ENCODE data around the gene HLA-DQA1.
"Not testable (repeated sequence)": the region's sequence is repeated elsewhere in the genome, so short reads cannot be mapped to it uniquely, and the experiment has no call there.

The HLA-DQA1 gene

DNA sequence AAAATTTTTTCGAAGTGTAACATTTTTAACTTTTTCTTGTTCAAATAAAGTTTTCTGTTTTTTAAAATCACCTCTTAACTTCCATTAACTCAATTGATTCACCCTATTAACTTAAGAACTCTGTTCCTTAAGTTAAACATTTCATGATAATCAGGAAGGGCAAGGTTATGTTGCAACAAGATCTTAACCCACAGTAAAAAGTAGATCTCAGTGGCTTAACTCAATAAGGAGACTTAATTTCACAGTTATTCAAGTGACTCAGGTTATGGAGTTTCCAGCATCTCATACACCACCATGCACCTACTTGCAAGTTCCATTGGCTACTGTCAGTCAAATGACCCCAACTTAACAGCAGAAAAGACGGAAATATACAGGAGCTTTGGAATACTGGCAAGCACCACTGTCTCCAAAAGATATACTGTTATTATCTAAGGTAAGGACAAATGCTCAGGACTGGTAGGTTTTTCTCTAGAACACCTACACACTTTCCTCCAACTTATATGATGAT lies 18.1 kb downstream of the HLA-DQA1 start:
- CTCF ChIA-PET = no interaction called here
- POLR2A ChIA-PET = no interaction called here
- DNase-seq (ENCODE audit: extremely low spot score) = no peak
- TF ChIP-seq SUZ12 (IDR thresholded peaks at IDR 0.05) (no peak), BHLHE40 (IDR thresholded peaks at IDR 0.05; ENCODE audit: borderline replicate concordance) (no peak), ZNF384 (IDR thresholded peaks at IDR 0.05) (no peak), ARNT (IDR thresholded peaks at IDR 0.05) (no peak), L3MBTL2 (conservative IDR thresholded peaks at IDR 0.05) (no peak), HDGF (IDR thresholded peaks at IDR 0.05; ENCODE audit: borderline replicate concordance) (no peak), FOXM1 (IDR thresholded peaks at IDR 0.05; ENCODE audit: borderline replicate concordance) (no peak), LEF1 (IDR thresholded peaks at IDR 0.05; ENCODE audit: borderline replicate concordance) (no peak), SP1 (IDR thresholded peaks at IDR 0.05) (no peak), CTBP1 (IDR thresholded peaks at IDR 0.05; ENCODE audit: borderline replicate concordance) (no peak), NFRKB (IDR thresholded peaks at IDR 0.05) (no peak), FOXA1 (IDR thresholded peaks at IDR 0.05) (no peak), FOXK2 (IDR thresholded peaks at IDR 0.05) (no peak), TARDBP (IDR thresholded peaks at IDR 0.05) (no peak)
- TF ChIP-seq, protein P1, sequence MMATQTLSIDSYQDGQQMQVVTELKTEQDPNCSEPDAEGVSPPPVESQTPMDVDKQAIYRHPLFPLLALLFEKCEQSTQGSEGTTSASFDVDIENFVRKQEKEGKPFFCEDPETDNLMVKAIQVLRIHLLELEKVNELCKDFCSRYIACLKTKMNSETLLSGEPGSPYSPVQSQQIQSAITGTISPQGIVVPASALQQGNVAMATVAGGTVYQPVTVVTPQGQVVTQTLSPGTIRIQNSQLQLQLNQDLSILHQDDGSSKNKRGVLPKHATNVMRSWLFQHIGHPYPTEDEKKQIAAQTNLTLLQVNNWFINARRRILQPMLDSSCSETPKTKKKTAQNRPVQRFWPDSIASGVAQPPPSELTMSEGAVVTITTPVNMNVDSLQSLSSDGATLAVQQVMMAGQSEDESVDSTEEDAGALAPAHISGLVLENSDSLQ (IDR thresholded peaks at IDR 0.05) = no peak

DNA sequence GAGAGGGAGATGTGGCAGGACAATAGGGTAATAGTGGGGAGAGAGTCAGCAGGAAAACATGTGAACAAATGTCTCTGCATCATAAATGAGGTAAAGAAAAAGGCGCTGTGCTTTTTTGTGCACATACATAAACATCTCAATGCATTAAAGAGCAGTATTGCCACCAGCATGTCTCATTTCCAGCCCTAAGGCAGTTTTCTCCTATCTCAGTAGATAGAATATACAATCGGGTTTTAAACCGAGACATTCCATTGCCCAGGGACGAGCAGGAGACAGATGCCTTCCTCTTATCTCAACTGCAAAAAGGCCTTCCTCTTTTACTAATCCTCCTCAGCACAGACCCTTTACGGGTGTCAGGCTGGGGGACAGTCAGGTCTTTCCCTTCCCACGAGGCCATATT lies 20.1 kb downstream of the HLA-DQA1 start:
- DNase-seq (ENCODE audit: extremely low spot score); CTCF ChIA-PET; POLR2A ChIA-PET: not testable (repeated sequence)

DNA sequence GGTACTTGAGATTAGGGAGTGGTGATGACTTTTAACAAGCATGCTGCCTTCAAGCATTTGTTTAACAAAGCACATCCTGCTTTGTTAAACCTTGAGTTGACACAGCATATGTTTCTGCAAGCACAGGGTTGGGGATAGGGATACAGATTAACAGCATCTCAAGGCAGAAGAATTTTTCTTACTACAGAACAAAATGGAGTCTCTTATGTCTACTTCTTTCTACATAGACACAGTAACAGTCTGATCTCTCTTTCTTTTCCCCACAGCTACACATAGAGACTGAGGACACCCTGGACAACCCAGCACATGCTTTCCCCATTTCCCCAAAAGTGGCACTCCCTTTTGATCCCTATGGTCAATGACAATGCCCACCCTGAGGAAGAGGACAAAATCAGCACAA lies 20.6 kb downstream of the HLA-DQA1 start:
- POLR2A ChIA-PET; DNase-seq (ENCODE audit: extremely low spot score); CTCF ChIA-PET: not testable (repeated sequence)

DNA sequence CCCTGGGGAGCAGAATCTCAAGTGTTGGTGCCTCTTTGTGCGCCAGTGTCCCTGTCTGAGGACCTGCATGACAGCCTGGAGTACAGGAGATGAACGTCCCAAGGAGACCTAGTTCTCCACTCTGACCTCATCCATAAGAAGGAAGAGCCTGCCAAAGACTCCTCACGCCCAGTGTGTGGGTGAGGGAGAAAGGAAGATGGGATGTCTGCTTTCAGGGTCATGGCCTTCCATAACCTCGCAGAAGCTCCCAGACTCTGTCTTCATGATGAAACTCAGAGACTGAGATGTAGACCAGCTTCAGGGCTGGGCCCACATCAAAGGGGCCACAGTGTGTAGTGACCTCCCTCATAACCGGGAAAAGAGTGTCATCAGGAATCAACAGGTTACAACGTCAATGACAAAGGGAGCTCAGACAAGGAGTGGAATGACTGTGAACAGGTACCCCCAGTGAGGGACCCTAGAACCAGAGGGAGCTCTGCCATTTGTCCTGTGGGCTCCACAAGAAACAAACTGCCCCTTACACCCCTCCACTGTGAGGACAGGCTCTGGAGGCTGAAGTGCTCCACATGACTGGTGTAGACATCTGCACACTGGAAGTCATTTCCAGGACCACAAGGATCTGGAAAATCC lies 21.2 kb downstream of the HLA-DQA1 start:
- ChIA-PET POLR2A (no interaction called here), CTCF (no interaction called here)
- TF ChIP-seq, protein P1 (IDR thresholded peaks at IDR 0.05) = no peak
- no peak for DNase-seq (ENCODE audit: extremely low spot score)

DNA sequence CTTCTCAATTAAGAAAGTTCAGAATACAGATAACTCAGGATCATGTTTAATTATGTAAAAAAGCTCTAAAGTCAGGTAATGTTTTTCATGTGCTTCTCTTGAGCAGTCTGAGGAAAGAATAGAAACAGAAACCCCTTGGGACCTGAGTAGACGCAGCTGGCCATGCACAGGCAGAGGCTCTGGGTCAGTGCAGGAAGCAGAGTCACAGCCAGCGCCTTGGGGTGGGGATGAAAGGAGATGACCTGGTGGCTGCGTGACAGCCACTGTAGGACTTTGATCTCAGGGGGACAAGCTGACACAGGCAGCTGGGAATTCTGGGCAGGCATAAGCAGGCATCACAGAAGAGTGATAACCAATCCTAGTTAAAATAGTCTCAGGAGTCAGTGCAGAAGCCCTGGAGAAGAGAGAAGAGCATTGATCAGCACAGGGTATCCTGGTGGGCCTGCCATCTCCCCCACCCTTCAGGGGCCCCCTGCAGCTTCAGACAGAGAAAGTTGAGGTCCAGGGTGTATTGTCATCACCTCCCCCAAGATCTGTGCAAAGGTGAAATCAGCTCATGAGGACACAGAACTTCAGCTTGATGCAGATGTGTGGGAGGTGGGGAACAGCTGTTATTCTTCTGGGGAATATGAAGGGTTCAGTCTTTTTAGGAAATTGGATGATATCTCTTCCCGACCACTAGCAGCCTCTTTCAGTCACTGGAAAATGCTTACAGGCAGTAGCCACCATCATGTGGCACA lies 22.8 kb downstream of the HLA-DQA1 start:
- POLR2A ChIA-PET = interaction anchor here (1.0 kb wide), 1 partner anchor 235 kb away, joined by 3 read pairs; no protein-coding TSS in a partner anchor
- no peak for TF ChIP-seq HDGF (IDR thresholded peaks at IDR 0.05; ENCODE audit: borderline replicate concordance)
- TF ChIP-seq FOXM1 (IDR thresholded peaks at IDR 0.05; ENCODE audit: borderline replicate concordance) = no peak
- no peak for TF ChIP-seq ARNT (IDR thresholded peaks at IDR 0.05)
- no peak for TF ChIP-seq FOXK2 (IDR thresholded peaks at IDR 0.05)
- no peak for TF ChIP-seq LEF1 (IDR thresholded peaks at IDR 0.05; ENCODE audit: borderline replicate concordance)
- CTCF ChIA-PET = no interaction called here
- no peak for DNase-seq (ENCODE audit: extremely low spot score)

DNA sequence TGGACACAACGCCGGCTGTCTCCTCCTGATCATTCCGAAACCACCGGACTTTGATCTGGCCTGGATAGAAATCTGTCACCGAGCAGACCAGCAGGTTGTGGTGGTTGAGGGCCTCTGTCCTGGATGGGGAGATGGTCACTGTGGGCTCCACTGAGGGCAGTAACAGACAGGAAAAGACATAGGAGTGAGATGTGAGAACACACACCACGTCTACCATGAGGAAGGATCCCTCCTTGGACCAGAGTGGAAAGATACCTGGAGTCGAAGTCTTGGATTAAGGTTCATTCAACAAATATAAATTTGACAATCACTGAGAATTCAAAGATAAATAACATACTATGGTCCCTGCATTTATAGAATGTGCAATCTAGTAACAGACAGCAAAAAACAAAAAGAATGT lies 24.9 kb downstream of the HLA-DQA1 start:
- ChIA-PET CTCF (no interaction called here), POLR2A (no interaction called here)
- TF ChIP-seq TARDBP (IDR thresholded peaks at IDR 0.05) (no peak), FOXM1 (IDR thresholded peaks at IDR 0.05; ENCODE audit: borderline replicate concordance) (no peak), NFRKB (IDR thresholded peaks at IDR 0.05) (no peak), FOXK2 (IDR thresholded peaks at IDR 0.05) (no peak), BHLHE40 (IDR thresholded peaks at IDR 0.05; ENCODE audit: borderline replicate concordance) (no peak), L3MBTL2 (conservative IDR thresholded peaks at IDR 0.05) (no peak), FOXA1 (IDR thresholded peaks at IDR 0.05) (no peak), LEF1 (IDR thresholded peaks at IDR 0.05; ENCODE audit: borderline replicate concordance) (no peak), SP1 (IDR thresholded peaks at IDR 0.05) (no peak), ZNF384 (IDR thresholded peaks at IDR 0.05) (no peak)
- TF ChIP-seq, protein P1 (IDR thresholded peaks at IDR 0.05) = no peak
- no peak for DNase-seq (ENCODE audit: extremely low spot score)

DNA sequence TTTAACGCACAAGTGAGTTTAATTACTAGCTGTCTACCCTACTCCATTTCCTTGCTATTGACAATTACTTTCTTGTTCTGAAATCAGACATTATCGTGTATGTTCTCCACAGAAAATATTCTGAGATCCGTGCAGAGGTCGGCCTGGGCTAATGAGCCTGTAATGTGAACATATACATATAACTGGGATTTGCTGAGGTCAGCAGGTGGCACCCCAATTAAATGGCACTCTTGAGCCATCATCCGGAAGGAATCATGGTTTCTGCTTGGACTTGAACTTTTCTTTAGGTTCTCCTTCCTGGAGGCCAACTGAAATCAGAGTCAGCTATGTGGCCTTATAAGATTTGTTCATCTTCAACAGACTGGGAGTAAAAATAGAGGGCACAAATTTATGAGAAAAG lies 25.6 kb downstream of the HLA-DQA1 start:
- POLR2A ChIA-PET = no interaction called here
- CTCF ChIA-PET = no interaction called here

More for the DNA sequence above, 25.6 kb downstream of the HLA-DQA1 start:
- DNase-seq (ENCODE audit: extremely low spot score) = no peak
- TF ChIP-seq TARDBP (IDR thresholded peaks at IDR 0.05) = no peak
- no peak for TF ChIP-seq SUZ12 (IDR thresholded peaks at IDR 0.05)
- TF ChIP-seq LEF1 (IDR thresholded peaks at IDR 0.05; ENCODE audit: borderline replicate concordance) = no peak
- no peak for TF ChIP-seq HDGF (IDR thresholded peaks at IDR 0.05; ENCODE audit: borderline replicate concordance)
- TF ChIP-seq FOXM1 (IDR thresholded peaks at IDR 0.05; ENCODE audit: borderline replicate concordance) = no peak

Measured in HEK293T (cell line).